NCI-H460 (cell line): ENCODE measurements around the gene ADAMTS17. TPM values are rescaled to one million over a fixed set of nuclear protein-coding genes. Genes with fewer than 3 reads are reported as not detected.

Experiments
- DNase-seq: peaks from one replicate; pipeline ENCODE4 v3.0.0-alpha.2; 2016; ENCODE audit warnings: low read depth; ENCODE audit errors: extremely low read depth
- total RNA-seq: library from RNA; depleted of rRNA; stranded (reverse); fragments of >200 nt; shearing (Covaris generic); gene quantifications from 2 replicates; pipeline ENCODE4 v1.2.3, GENCODE V29; 2014

ADAMTS17 gene
- total RNA-seq, 1 experiment from 2014 or later, result 0.15 TPM

DNA sequence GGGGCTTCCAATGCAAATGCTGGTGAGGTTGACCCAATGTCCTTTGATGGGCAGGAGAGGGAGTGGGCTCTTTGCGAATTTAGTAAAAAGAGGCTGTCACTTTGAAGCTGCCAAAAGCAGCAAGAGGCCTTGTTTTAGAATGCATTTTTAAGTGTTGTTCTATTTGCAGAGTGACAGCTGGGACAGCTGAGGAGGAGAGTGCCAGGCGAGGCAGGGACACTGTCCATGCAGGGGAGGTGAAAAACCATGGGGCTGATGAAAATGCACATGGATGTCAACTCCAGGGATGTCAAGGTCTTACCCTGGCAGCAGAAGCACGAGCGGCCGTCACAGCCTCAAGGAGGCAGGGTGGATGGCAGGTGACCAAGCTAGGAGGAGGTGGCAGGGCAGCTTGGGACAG is 279.8 kb downstream of the ADAMTS17 start:
- DNase-seq, result no peak

DNA sequence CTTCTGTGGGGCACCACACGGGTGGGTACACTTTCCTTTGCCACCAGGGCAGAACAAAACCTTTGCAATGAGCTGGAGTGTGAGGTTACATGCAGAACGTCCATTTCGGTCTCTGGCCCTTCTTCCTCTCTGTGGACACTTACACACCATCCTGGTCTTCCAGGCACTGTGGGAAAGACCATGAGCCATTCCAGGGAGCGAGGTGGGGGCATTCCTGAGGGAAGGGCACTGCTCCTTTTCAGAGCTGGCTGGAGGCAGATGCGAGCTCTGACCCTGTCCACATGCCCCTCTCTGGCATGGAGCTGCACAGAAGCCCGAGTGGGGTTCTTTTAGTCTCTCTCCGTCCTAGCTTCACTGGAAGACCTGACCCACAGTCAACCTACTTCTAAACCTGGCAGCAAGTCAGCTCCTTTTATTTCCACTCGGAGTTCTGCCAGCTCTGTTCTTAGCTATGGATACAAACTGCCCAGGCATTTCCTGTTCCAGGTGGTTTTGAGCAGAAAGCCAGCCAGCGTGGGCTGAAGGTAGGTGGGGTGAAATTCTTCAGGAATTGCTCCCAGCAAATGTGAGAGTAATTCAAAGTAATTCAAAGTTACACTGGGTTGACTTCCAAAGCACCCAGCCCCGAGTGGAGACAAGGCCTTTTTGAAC is 281.4 kb downstream of the ADAMTS17 start:
- no peak for DNase-seq

- DNase-seq, result no peak
Measured at GRCh38 chr15:100059521-100059920, 282.3 kb downstream of the ADAMTS17 start.

GRCh38 chr15:100059094-100059493 is 282.7 kb downstream of the ADAMTS17 start:
- DNase-seq, result no peak

GRCh38 chr15:100058458-100058857 is 283.3 kb downstream of the ADAMTS17 start:
- no peak for DNase-seq

DNA sequence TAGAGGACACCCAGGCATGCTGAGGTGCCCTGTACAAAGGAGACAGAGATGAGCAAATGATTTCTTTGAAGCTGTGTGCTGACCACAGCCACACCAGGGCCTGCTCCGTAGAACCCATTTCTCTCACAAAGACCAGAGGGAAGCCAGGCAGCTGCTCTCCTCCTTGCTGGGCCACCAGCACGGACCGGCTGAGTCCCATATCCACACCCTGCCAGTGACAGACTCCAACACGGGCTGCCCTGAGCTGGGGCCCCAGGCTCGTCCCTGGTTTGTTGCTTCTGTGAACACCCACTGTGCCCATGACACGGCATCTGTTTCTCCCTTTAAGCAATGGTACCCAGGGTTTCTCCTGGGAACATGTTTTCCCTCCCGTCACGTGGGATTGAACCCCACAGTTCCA is 284.5 kb downstream of the ADAMTS17 start:
- DNase-seq, result no peak

- no peak for DNase-seq
Measured at GRCh38 chr15:100056411-100057072, 285.2 kb downstream of the ADAMTS17 start.

GRCh38 chr15:100055821-100056220 is 286.0 kb downstream of the ADAMTS17 start:
- no peak for DNase-seq

- DNase-seq, result no peak
Measured at GRCh38 chr15:100054539-100054938, 287.2 kb downstream of the ADAMTS17 start.

DNA sequence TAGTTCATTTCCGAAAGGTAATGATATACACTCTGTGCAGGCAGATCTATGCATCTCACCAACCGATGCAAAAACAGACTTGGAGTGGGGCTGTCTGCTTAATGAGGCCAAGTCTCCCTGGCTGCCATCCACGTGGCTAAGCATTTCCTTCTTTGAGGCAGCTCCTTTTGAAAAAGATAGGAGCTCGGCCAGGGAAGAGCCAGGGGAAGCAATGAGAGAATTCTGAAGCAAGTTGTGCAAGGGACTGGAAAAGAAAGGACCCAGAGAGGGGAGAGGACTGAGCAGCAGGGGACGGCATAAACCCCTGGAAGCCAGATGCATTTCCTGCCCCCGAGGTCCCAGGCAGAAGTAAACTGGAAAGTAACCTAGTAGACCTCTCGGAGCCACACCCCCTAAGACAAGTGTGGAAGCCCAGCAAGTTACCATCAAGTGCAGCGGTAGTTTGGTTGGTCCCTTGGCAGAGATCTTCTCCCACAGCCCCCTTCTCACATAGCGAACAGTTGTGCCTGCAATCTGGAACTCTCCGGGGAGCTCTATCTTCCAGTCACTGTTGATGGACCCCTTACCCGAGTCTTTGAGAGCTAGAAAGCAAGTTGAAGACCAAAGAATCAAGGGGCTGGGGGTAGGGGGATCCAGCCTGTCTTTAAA is 288.2 kb downstream of the ADAMTS17 start:
- no peak for DNase-seq

DNA sequence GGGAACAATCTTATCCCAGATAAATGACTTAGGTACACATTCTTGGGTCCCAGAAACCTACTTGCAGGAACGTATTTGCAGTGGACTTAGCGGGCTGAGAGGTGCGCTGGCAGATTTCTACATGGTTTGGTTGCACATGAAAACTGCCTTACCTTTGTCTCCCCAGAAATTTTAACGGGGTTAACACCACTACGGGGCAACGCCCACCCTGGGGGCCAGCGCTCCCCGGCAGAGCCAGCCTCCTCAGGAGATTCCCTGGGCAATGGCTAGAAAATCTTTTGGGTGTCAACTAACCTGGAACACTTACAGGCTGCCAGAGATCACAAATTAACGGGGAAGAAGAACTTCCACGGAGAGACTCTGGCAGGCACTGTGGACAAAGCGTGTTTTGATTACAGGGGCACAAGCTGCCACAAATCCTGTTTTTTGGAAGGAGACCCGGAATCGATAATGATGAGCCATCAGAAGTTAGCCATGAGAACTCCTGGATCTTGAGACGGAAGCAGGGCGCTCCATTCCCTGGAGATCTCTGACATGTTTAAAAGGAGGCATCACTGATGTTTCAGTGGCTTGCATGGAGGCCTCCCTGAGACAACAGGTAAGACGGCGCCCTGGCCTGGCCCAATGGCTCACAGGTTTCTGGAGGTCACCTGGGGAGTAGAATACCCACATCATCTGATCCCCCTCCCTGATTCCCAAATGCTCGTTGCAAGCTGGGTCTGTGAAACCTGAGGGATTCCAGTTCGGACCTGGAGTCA is 288.9 kb downstream of the ADAMTS17 start:
- DNase-seq, result no peak

GRCh38 chr15:100050877-100051786 is 290.6 kb downstream of the ADAMTS17 start:
- no peak for DNase-seq

GRCh38 chr15:100049936-100050876 is 291.6 kb downstream of the ADAMTS17 start:
- no peak for DNase-seq

- DNase-seq, result no peak
Measured at GRCh38 chr15:100049483-100049882, 292.3 kb downstream of the ADAMTS17 start.

DNA sequence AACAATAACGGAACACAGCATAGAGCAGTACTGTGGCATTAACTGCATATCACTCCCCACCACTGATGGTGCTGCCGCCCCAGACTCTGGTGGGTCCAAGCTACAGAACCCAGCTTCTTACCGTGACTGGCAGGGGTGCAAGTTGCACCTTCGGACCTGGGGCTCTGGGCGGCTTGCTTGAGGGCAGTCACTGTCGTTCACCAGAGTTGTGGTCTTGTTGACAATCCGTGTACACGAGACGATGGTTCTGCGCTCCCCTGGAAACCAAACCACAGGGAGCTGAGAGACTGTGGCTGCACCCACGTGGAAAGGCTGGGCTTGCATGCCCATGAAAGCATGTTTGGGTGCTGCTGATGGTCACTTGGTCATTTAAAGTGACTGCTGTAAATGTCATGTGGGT is 293.0 kb downstream of the ADAMTS17 start:
- DNase-seq, result no peak

DNA sequence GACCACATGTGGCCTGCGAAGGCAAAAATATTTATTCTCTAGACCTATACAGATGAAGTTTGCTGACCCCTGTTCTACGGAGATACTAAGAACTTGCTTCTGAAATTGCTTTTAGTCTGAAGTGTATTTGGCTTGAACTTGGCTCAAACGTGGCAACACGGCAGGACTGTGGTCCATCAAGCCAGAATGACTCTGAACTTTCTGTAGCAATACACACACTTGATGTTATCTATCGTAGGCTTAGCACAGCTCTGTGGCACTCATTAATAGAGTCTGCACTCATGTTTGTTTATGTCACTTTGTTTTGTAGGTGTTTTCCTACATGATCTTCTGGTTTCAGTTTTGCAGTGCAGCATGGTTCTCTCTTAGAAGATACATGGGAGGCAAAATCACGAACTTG is 298.1 kb downstream of the ADAMTS17 start:
- DNase-seq, result peak; percentile 13

DNA sequence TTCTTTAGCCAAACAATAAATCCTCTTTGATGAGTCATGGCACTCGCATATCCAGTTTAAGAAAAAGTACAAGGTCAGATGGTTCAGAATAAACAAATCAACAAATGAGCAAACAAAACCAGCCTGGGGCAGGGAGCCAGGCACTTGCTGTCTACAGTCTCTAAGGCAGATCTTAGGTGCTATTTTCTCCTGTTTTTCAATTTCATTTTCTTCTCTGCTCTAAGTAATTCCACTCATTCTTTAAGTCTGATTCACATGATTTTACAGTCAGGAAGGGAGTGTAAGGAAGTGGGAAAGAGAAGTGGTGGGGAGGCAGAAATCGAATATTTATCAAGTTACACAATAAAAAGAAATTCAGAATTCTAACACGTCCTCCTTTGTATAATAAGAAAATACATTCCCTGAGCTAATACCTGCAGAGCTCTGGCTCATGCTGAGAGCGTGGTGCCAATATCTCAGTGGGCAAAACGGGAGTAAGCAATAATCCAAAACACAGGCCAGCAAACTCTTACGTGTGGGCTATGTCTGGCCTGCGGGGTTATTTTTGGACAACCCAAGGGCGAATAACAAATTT is 298.6 kb downstream of the ADAMTS17 start:
- DNase-seq, result peak; percentile 47

GRCh38 chr15:100042558-100042957 is 299.2 kb downstream of the ADAMTS17 start:
- peak; percentile 41 for DNase-seq
